ENCODE data around the gene RUNDC1. TPM values are rescaled to one million over a fixed set of nuclear protein-coding genes. Genes with fewer than 3 reads are reported as not detected.

RUNDC1 gene
- total and polyA plus RNA-seq, 7 experiments from 2014 or later, result 12.2 to 21.4 (median 17.0) TPM

- peaks cover 0 to 10% (median 0%) of the 10 kb centered on the region in 5 donors for H3K27me3 Mint-ChIP-seq
- Histone ChIP-seq H3K36me3 (ENCODE audit: control insufficient read depth in 2 of 3, insufficient read depth in 3 of 3, low read length in 3 of 3) (peaks cover 0 to 11% (median 0%) of the 10 kb centered on the region in 3 experiments), H3K27ac (ENCODE audit: low read depth, low read length) (peak overlapping the region; percentile 18), H3K4me1 (ENCODE audit: control insufficient read depth in 2 of 2, insufficient read depth in 2 of 2, low read length in 2 of 2) (peaks cover 19 to 27% of the 10 kb centered on the region in 2 donors), H3K27me3 (ENCODE audit: control insufficient read depth in 2 of 2, insufficient read depth in 2 of 2, low read length in 2 of 2) (no peaks in the 10 kb centered on the region), H3K9me3 (ENCODE audit: control insufficient read depth in 2 of 3, low read length in 3 of 3) (no peaks in the 10 kb centered on the region), H3K4me3 (ENCODE audit: low read length) (no peak overlapping the region)
- ATAC-seq (no peak), DNase-seq (no peak)
- peak overlapping the region in 8 of 9 donors; percentile 44 to 87 (median 73) for H3K27ac Mint-ChIP-seq
- intact Hi-C loops (cut with micrococcal nuclease), result loop anchor here (5.0 to 10.0 kb wide), 4 partner anchors 152 to 828 kb away; partner anchors contain the start of genes GHDC (in 1 of the 2), NBR1 (in 1 of the 2), PLEKHH3 (in 1 of the 2) and TMEM106A (in 1 of the 2)
- POLR2A ChIA-PET, result interaction anchor here (0.7 to 1.8 kb wide), 3 partner anchors 13 to 368 kb away, joined by 3 to 5 read pairs (median 4); no protein-coding TSS in a partner anchor
- peaks cover 16 to 41% (median 36%) of the 10 kb centered on the region in 7 donors for H3K4me1 Mint-ChIP-seq
- CTCF ChIA-PET, result interaction anchor here (0.6 kb wide), 1 partner anchor 376 kb away, joined by 4 read pairs; no protein-coding TSS in a partner anchor
- peak overlapping the region; percentile 45 to 94 (median 86) for H3K4me3 Mint-ChIP-seq
- H3K36me3 Mint-ChIP-seq, result peaks cover 0 to 2% (median 0%) of the 10 kb centered on the region in 5 donors
- peaks cover 0 to 2% (median 0%) of the 10 kb centered on the region in 11 donors for H3K9me3 Mint-ChIP-seq
These were observed 39.8 kb downstream of the RUNDC1 start for GRCh38 chr17:43020030-43020621.

- peak overlapping the region; percentile 79 for H3K4me3 ChIP-seq (ENCODE audit: low read length)
- intact Hi-C loops (cut with micrococcal nuclease), result loop anchor here (5.0 to 10.0 kb wide), 4 partner anchors 151 to 829 kb away; partner anchors contain the start of genes GHDC (in 1 of the 2), NBR1 (in 1 of the 2), PLEKHH3 (in 1 of the 2) and TMEM106A (in 1 of the 2)
- DNase-seq (peak in 7 of 9 donors; percentile 30 to 56 (median 43)), ATAC-seq (peak; percentile 1)
- H3K27me3 Mint-ChIP-seq, result peaks cover 0 to 14% (median 0%) of the 10 kb centered on the region in 5 donors
- H3K9me3 Mint-ChIP-seq, result peaks cover 0 to 2% (median 0%) of the 10 kb centered on the region in 11 donors
- peaks cover 21 to 27% of the 10 kb centered on the region in 2 donors for H3K4me1 ChIP-seq (ENCODE audit: control insufficient read depth in 2 of 2, insufficient read depth in 2 of 2, low read length in 2 of 2)
- peak overlapping the region; percentile 73 for H3K27ac ChIP-seq (ENCODE audit: low read depth, low read length)
- CTCF ChIA-PET, result interaction anchor here (0.6 kb wide), 1 partner anchor 375 kb away, joined by 4 read pairs; no protein-coding TSS in a partner anchor
- no peaks in the 10 kb centered on the region for H3K27me3 ChIP-seq (ENCODE audit: control insufficient read depth in 2 of 2, insufficient read depth in 2 of 2, low read length in 2 of 2)
- H3K27ac Mint-ChIP-seq, result peak overlapping the region in 8 of 9 donors; percentile 52 to 89 (median 82)
- H3K36me3 Mint-ChIP-seq, result peaks cover 0 to 4% (median 0%) of the 10 kb centered on the region in 5 donors
- POLR2A ChIA-PET, result interaction anchor here (0.7 to 1.9 kb wide), 9 partner anchors 9 to 367 kb away, joined by 3 to 12 read pairs (median 4); partner anchors contain the start of genes BRCA1, IFI35 and RPL27
- H3K4me3 Mint-ChIP-seq, result peak overlapping the region; percentile 86 to 95 (median 92)
- peaks cover 16 to 41% (median 38%) of the 10 kb centered on the region in 7 donors for H3K4me1 Mint-ChIP-seq
- no peaks in the 10 kb centered on the region for H3K9me3 ChIP-seq (ENCODE audit: control insufficient read depth in 2 of 3, low read length in 3 of 3)
- H3K36me3 ChIP-seq (ENCODE audit: control insufficient read depth in 2 of 3, insufficient read depth in 3 of 3, low read length in 3 of 3), result peaks cover 0 to 5% (median 0%) of the 10 kb centered on the region in 3 experiments
These were observed 40.7 kb downstream of the RUNDC1 start for GRCh38 chr17:43020789-43021740.

DNA sequence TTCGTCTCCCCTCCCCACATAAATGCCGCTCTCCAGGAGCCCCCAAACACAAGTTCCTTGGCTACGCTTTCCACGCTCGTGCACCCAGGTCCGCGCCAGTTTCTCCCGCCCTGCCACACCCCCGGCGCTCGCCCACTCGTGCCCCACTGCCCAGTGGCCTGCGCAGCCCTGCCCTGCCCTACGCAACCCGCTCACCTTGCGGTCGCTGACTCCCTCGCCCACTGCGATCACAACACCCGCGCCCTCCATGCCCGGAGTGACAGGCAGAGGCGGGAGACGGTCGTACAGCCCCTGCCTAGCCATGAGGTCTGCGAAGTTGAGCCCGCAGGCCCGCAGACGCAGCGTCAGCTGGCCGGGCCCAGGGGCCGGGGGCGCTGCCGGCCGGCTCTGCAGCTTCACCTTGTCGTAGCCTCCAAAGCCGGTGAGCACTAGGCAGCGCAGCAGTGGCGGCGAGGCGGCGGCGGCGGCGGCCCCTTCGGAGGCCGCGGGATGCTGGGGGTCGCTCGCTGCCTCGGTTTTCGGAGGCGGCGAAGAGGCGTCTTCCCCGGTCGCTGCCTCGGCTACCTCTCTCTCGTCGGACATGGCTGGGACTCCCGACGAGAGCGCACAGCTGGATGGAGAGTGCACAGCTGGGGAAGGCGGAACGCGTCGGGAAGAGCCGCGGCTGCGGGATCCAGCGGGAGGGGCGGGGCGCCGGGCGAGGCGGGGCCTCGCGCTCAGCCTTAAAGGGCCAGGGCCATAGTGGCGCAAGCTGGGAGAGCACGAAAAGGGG lies 41.6 kb downstream of the RUNDC1 start, which contains the start of gene VAT1:
Gene VAT1, minus strand, starts transcription at position 645 of the 772 bp plus-strand sequence. Its CDS starts 63 bp downstream, at position 582.
- H3K27ac ChIP-seq (ENCODE audit: low read depth, low read length), result peak within 1 kb of the TSS; percentile 73
- Mint-ChIP-seq H3K36me3 (peaks cover 0 to 4% (median 0%) of the 10 kb centered on the region in 5 donors), H3K9me3 (peaks cover 0 to 2% (median 0%) of the 10 kb centered on the region in 11 donors), H3K4me1 (peaks cover 16 to 41% (median 38%) of the 10 kb centered on the region in 7 donors), H3K4me3 (peak within 1 kb of the TSS; percentile 86 to 95 (median 92)), H3K27ac (peak within 1 kb of the TSS in 8 of 9 donors; percentile 52 to 89 (median 82)), H3K27me3 (peaks cover 0 to 16% (median 0%) of the 10 kb centered on the region in 5 donors)
- H3K27me3 ChIP-seq (ENCODE audit: control insufficient read depth in 2 of 2, insufficient read depth in 2 of 2, low read length in 2 of 2), result no peaks in the 10 kb centered on the region
- ATAC-seq (peak; percentile 59), DNase-seq (peak; percentile 30 to 74 (median 45))
- H3K9me3 ChIP-seq (ENCODE audit: control insufficient read depth in 2 of 3, low read length in 3 of 3), result no peaks in the 10 kb centered on the region
- CTCF ChIA-PET, result interaction anchor here (1.0 kb wide), 1 partner anchor 460 kb away, joined by 3 read pairs; no protein-coding TSS in a partner anchor
- POLR2A ChIA-PET, result interaction anchor here (1.0 to 1.9 kb wide), 9 partner anchors 10 to 366 kb away, joined by 3 to 12 read pairs (median 4); partner anchors contain the start of genes BRCA1, IFI35 and RPL27
- peaks cover 0 to 5% (median 0%) of the 10 kb centered on the region in 3 experiments for H3K36me3 ChIP-seq (ENCODE audit: control insufficient read depth in 2 of 3, insufficient read depth in 3 of 3, low read length in 3 of 3)
- H3K4me1 ChIP-seq (ENCODE audit: control insufficient read depth in 2 of 2, insufficient read depth in 2 of 2, low read length in 2 of 2), result peaks cover 21 to 27% of the 10 kb centered on the region in 2 donors
- intact Hi-C loops (cut with micrococcal nuclease), result loop anchor here (1.0 to 10.0 kb wide), 6 partner anchors 16 to 830 kb away; partner anchors contain the start of genes GHDC (in 1 of the 2), IFI35 (in 1 of the 2), NBR1 (in 1 of the 2) and PLEKHH3 (in 1 of the 2)
- peak within 1 kb of the TSS; percentile 79 for H3K4me3 ChIP-seq (ENCODE audit: low read length)

DNA sequence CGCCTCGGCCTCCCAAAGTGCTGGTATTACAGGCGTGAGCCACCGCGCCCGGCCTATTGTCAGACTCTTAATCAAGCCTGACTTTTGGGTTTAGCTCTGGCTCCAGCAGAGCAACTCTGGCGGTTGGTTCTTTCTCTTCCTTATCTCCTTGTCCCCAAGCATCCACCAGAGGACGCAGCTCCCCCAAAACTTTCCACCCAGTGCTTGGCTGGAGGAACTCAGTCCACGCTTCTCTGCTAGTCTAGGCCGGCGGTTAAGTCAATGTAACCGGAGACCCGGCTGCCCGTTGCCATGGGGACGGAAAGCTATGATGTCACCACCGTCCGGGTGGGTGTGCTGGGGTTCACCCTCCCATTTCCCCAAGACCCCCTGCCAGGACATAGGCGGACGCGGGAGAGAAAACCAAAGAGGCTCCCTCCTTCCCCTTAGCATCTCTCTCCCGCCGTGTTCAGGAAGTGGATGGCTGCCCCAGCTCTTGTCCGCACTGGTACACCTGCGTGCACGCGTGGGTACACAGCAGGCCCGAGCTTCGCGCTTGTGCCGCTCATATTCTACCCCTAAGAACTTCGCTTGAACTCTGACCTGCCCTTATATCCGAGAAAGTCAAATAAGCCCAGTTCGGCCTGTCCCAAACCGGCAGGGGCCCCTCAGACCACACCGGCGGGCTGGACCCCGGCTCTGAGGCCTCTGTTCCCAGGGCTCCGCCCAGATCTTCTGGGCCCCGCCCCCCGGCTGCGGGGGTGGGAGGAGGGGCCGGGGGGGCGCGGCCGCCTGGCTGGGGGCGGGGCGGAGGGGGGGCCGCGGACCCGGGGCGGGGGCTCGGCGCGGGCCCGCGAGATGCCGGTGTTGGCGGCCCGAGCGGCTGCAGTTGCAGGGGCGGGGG lies 44.3 kb downstream of the RUNDC1 start, which contains the start of gene RND2:
Gene RND2, plus strand, starts transcription at position 825 of the 883 bp plus-strand sequence. CDS start 117 bp downstream, outside the sequence.
- POLR2A ChIA-PET, result interaction anchor here (0.8 to 2.1 kb wide), 9 partner anchors 12 to 363 kb away, joined by 3 to 19 read pairs (median 4); partner anchors contain the start of genes RPL27 and TMEM106A
- peaks cover 0 to 16% (median 0%) of the 10 kb centered on the region in 5 donors for H3K27me3 Mint-ChIP-seq
- intact Hi-C loops (cut with micrococcal nuclease), result loop anchor here (1.0 to 10.0 kb wide), 7 partner anchors 18 to 832 kb away; partner anchors contain the start of genes BRCA1 (in 1 of the 2), GHDC (in 1 of the 2), IFI35 (in 1 of the 2) and NBR1 (in 1 of the 2)

More for the DNA sequence above, 44.3 kb downstream of the RUNDC1 start, which contains the start of gene RND2:
- peak within 1 kb of the TSS; percentile 70 for H3K4me3 ChIP-seq (ENCODE audit: low read length)
- CTCF ChIA-PET, result interaction anchor here (0.7 to 1.9 kb wide), 6 partner anchors 14 to 528 kb away, joined by 3 to 10 read pairs (median 3); partner anchors contain the start of genes IFI35 and RPL27
- H3K4me1 ChIP-seq (ENCODE audit: control insufficient read depth in 2 of 2, insufficient read depth in 2 of 2, low read length in 2 of 2), result peaks cover 21% of the 10 kb centered on the region in 2 donors
- peaks cover 0 to 2% (median 0%) of the 10 kb centered on the region in 11 donors for H3K9me3 Mint-ChIP-seq
- H3K27ac ChIP-seq (ENCODE audit: low read depth, low read length), result peak within 1 kb of the TSS; percentile 66
- DNase-seq (peak; percentile 65 to 85 (median 77)), ATAC-seq (peak; percentile 81)
- peaks cover 0 to 4% (median 0%) of the 10 kb centered on the region in 5 donors for H3K36me3 Mint-ChIP-seq
- H3K27ac Mint-ChIP-seq, result peak within 1 kb of the TSS; percentile 80 to 91 (median 88)
- peaks cover 16 to 28% (median 21%) of the 10 kb centered on the region in 7 donors for H3K4me1 Mint-ChIP-seq
- peaks cover 0 to 5% (median 0%) of the 10 kb centered on the region in 3 experiments for H3K36me3 ChIP-seq (ENCODE audit: control insufficient read depth in 2 of 3, insufficient read depth in 3 of 3, low read length in 3 of 3)
- H3K9me3 ChIP-seq (ENCODE audit: control insufficient read depth in 2 of 3, low read length in 3 of 3), result no peaks in the 10 kb centered on the region
- H3K27me3 ChIP-seq (ENCODE audit: control insufficient read depth in 2 of 2, insufficient read depth in 2 of 2, low read length in 2 of 2), result no peaks in the 10 kb centered on the region
- peak within 1 kb of the TSS; percentile 86 to 95 (median 93) for H3K4me3 Mint-ChIP-seq
